ENCODE results near the gene ZFP91. TPM values are rescaled to one million over a fixed set of nuclear protein-coding genes. Genes with fewer than 3 reads are reported as not detected.

The ZFP91 gene
- total RNA-seq, 1 experiment from 2014 or later, result 74.3 TPM

DNA sequence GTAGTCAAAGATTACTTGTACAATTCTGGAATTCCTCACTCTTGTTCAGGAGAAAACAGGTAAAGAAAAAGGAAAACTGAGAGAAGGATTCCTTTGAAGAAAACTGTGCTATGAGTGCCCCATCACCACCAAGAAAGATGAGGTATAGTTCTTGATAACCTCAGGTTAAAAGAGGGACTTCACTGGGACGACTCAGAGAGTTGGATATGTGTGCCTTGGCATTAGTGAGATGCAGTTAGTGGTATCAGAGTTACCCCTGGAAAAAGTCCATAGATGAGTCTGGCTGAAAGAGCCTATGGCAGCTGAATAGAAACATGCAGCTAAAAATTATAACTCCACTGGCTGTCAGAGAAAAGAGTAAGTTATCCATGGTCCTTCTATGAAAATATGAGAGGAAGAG, 32.0 kb upstream of the ZFP91 start:
- BruUV-seq (replicated peaks), result no TSS peak

DNA sequence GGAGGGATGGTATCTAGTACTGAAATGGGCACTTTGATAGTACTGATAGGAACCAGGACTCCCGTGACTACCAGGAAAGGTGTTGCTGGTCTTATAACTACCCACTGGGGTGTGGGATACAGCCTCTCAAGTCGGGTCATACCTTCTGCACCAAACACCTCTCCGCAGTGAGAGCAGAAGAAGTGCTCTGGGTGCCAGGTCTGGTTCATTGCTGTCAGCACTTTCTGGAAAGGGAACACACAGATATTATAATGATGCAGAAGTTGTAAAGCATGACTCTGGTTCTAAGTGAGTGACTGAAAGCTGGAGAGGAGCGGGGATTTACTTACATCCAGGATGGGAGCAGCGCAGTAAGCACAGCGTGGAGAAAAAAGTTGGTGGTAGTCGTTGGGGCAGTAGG, 29.2 kb upstream of the ZFP91 start:
- ChIA-PET POLR2A (ENCODE audit: low non-redundant PET) (no interaction called here), CTCF (no interaction called here)
- Histone ChIP-seq H3K9me3 (ENCODE audit: low read depth, low read length, poor library complexity, severe bottlenecking) (no peaks in the 10 kb centered on the region), H3K36me3 (ENCODE audit: insufficient read depth, low read length, poor library complexity, severe bottlenecking) (no peaks in the 10 kb centered on the region), H3K27ac (ENCODE audit: low read depth, low read length, poor library complexity, severe bottlenecking) (no peak overlapping the region), H3K4me1 (ENCODE audit: insufficient read depth, low read length, poor library complexity, severe bottlenecking) (no peaks in the 10 kb centered on the region), H3K4me3 (ENCODE audit: low read depth, low read length, poor library complexity, severe bottlenecking) (no peak overlapping the region), H3K27me3 (replicated peaks; ENCODE audit: insufficient read depth, low read depth, low read length, poor library complexity) (no peaks in the 10 kb centered on the region)
- DNase-seq (ENCODE audit: low spot score), result no peak
- no TSS peak for BruUV-seq (replicated peaks)
- TF ChIP-seq EZH2 (IDR thresholded peaks at IDR 0.05; ENCODE audit: borderline replicate concordance, low read depth, low read length, poor library complexity, severe bottlenecking) (no peak), CTCF (conservative IDR thresholded peaks at IDR 0.05; ENCODE audit: low read depth, low read length) (no peak)
- intact Hi-C loops (cut with micrococcal nuclease; ENCODE audit: unreplicated experiment), result loop anchor here (5.0 kb wide), 1 partner anchor 1467 kb away; no protein-coding TSS in a partner anchor

More for the DNA sequence above, 32.0 kb upstream of the ZFP91 start:
- ChIA-PET CTCF (no interaction called here), POLR2A (ENCODE audit: low non-redundant PET) (no interaction called here)
- no peaks in the 10 kb centered on the region for H3K27me3 ChIP-seq (replicated peaks; ENCODE audit: insufficient read depth, low read depth, low read length, poor library complexity)
- no peak overlapping the region for H3K4me3 ChIP-seq (ENCODE audit: low read depth, low read length, poor library complexity, severe bottlenecking)
- H3K27ac ChIP-seq (ENCODE audit: low read depth, low read length, poor library complexity, severe bottlenecking), result no peak overlapping the region
- H3K4me1 ChIP-seq (ENCODE audit: insufficient read depth, low read length, poor library complexity, severe bottlenecking), result no peaks in the 10 kb centered on the region
- TF ChIP-seq EZH2 (IDR thresholded peaks at IDR 0.05; ENCODE audit: borderline replicate concordance, low read depth, low read length, poor library complexity, severe bottlenecking) (no peak), CTCF (conservative IDR thresholded peaks at IDR 0.05; ENCODE audit: low read depth, low read length) (no peak)
- no peak for DNase-seq (ENCODE audit: low spot score)
- intact Hi-C loops (cut with micrococcal nuclease; ENCODE audit: unreplicated experiment), result no loop called here
- H3K9me3 ChIP-seq (ENCODE audit: low read depth, low read length, poor library complexity, severe bottlenecking), result no peaks in the 10 kb centered on the region
- no peaks in the 10 kb centered on the region for H3K36me3 ChIP-seq (ENCODE audit: insufficient read depth, low read length, poor library complexity, severe bottlenecking)

GRCh38 chr11:58560842-58561241, 18.0 kb upstream of the ZFP91 start:
- H3K9me3 ChIP-seq (ENCODE audit: low read depth, low read length, poor library complexity, severe bottlenecking), result no peaks in the 10 kb centered on the region
- intact Hi-C loops (cut with micrococcal nuclease; ENCODE audit: unreplicated experiment), result no loop called here
- no peak overlapping the region for H3K27ac ChIP-seq (ENCODE audit: low read depth, low read length, poor library complexity, severe bottlenecking)
- ChIA-PET POLR2A (ENCODE audit: low non-redundant PET) (no interaction called here), CTCF (no interaction called here)
- TF ChIP-seq EZH2 (IDR thresholded peaks at IDR 0.05; ENCODE audit: borderline replicate concordance, low read depth, low read length, poor library complexity, severe bottlenecking) (no peak), CTCF (conservative IDR thresholded peaks at IDR 0.05; ENCODE audit: low read depth, low read length) (no peak)
- no peak for DNase-seq (ENCODE audit: low spot score)
- H3K4me1 ChIP-seq (ENCODE audit: insufficient read depth, low read length, poor library complexity, severe bottlenecking), result no peaks in the 10 kb centered on the region
- no peak overlapping the region for H3K4me3 ChIP-seq (ENCODE audit: low read depth, low read length, poor library complexity, severe bottlenecking)
- H3K27me3 ChIP-seq (replicated peaks; ENCODE audit: insufficient read depth, low read depth, low read length, poor library complexity), result no peaks in the 10 kb centered on the region
- H3K36me3 ChIP-seq (ENCODE audit: insufficient read depth, low read length, poor library complexity, severe bottlenecking), result no peaks in the 10 kb centered on the region
- BruUV-seq (replicated peaks), result no TSS peak
